Stimulated activated CD8-positive, alpha-beta memory T cell treated with anti-CD3 and anti-CD28 coated beads, Interleukin-7, amount 100 ng/mL, for 24 hours (primary cell): ENCODE results near the gene POMGNT1.

ENCODE experiments used
- DNase-seq: peaks from one replicate; pipeline ENCODE4 v3.0.0-alpha.2; 2020; ENCODE audit warnings: low read depth

Gene POMGNT1

GRCh38 chr1:46210561-46210960 is 12.3 kb upstream of the POMGNT1 start:
- no peak for DNase-seq

- DNase-seq, result no peak
Observed at GRCh38 chr1:46206399-46206798, 8.2 kb upstream of the POMGNT1 start.

- DNase-seq, result no peak
Observed at GRCh38 chr1:46205791-46206190, 7.6 kb upstream of the POMGNT1 start.

GRCh38 chr1:46205141-46205540 is 6.9 kb upstream of the POMGNT1 start:
- no peak for DNase-seq

GRCh38 chr1:46204406-46204742 is 6.1 kb upstream of the POMGNT1 start:
- no peak for DNase-seq

- DNase-seq, result no peak
Observed at GRCh38 chr1:46203738-46204405, 5.6 kb upstream of the POMGNT1 start.

- no peak for DNase-seq
Observed at GRCh38 chr1:46199233-46199749, 1.1 kb upstream of the POMGNT1 start.

GRCh38 chr1:46197560-46197963 is 672 bp downstream of the POMGNT1 start:
- DNase-seq, result no peak

GRCh38 chr1:46196609-46197008 is 1.6 kb downstream of the POMGNT1 start:
- no peak for DNase-seq

- DNase-seq, result no peak
Observed at GRCh38 chr1:46194641-46195193, 3.5 kb downstream of the POMGNT1 start.

- no peak for DNase-seq
Observed at GRCh38 chr1:46193984-46194570, 4.2 kb downstream of the POMGNT1 start.

- no peak for DNase-seq
Observed at GRCh38 chr1:46193285-46193684, 4.9 kb downstream of the POMGNT1 start.

GRCh38 chr1:46192171-46192570 is 6.1 kb downstream of the POMGNT1 start:
- DNase-seq, result no peak

- no peak for DNase-seq
Observed at GRCh38 chr1:46191033-46191701, 7.1 kb downstream of the POMGNT1 start.

- DNase-seq, result no peak
Observed at GRCh38 chr1:46190539-46190938, 7.7 kb downstream of the POMGNT1 start.

GRCh38 chr1:46188295-46189030 is 9.8 kb downstream of the POMGNT1 start:
- no peak for DNase-seq

- DNase-seq, result no peak
Observed at GRCh38 chr1:46187106-46187869, 10.9 kb downstream of the POMGNT1 start.

- DNase-seq, result no peak
Observed at GRCh38 chr1:46186076-46186475, 12.2 kb downstream of the POMGNT1 start.

- no peak for DNase-seq
Observed at GRCh38 chr1:46184920-46185658, 13.1 kb downstream of the POMGNT1 start.

- no peak for DNase-seq
Observed at GRCh38 chr1:46183926-46184557, 14.2 kb downstream of the POMGNT1 start.
